Muscle of leg (tissue), 11 donors: ENCODE results near the gene TOMM20. TPM values are rescaled to one million over a fixed set of nuclear protein-coding genes. Genes with fewer than 3 reads are reported as not detected.
"Not testable (repeated sequence)": the region's sequence is repeated elsewhere in the genome, so short reads cannot be mapped to it uniquely, and the experiment has no call there.

Source experiments
- DNase-seq: peaks from one replicate; pipeline ENCODE4 v3.0.0; 2013
- H3K27ac ChIP-seq: one replicate; pipeline ENCODE4 v1.5.1; 2013; ENCODE audit warnings: mild to moderate bottlenecking, low read length, control low read depth
- H3K27me3 ChIP-seq: one replicate; pipeline ENCODE4 v1.6.1; 2013; ENCODE audit warnings: low read length; ENCODE audit not compliant: control insufficient read depth, insufficient read depth
- H3K36me3 ChIP-seq: one replicate; pipeline ENCODE4 v1.6.1; 2013; ENCODE audit warnings: low read length; ENCODE audit not compliant: control insufficient read depth, insufficient read depth
- H3K4me1 ChIP-seq: one replicate; pipeline ENCODE4 v1.6.1; 2013; ENCODE audit warnings: low read length; ENCODE audit not compliant: control insufficient read depth, insufficient read depth
- H3K4me3 ChIP-seq: one replicate; pipeline ENCODE4 v1.5.1; 2013; ENCODE audit warnings: low read length, control low read depth
- H3K9me3 ChIP-seq: replicated peaks from 2 replicates; pipeline ENCODE4 v1.6.1; 2013; ENCODE audit warnings: low read depth, low read length; ENCODE audit not compliant: control insufficient read depth
- whole genome bisulfite sequencing: methylation state at CpG from one replicate; pipeline ENCODE4 v1.1.5; 2013; ENCODE audit warnings: missing lambda C conversion rate; ENCODE audit not compliant: insufficient coverage; 5-methylcytosine and 5-hydroxymethylcytosine counted together
- polyA plus RNA-seq, 8 donors: library from polyadenylated mRNA; unstranded; fragments of 120-200 nt; gene quantifications; one replicate each; pipeline versions ENCODE4 v1.2.1 to v1.2.3, GENCODE V29; 2013; ENCODE audit warnings: inconsistent platforms in 1 of 8, low replicate concordance in 1 of 8; ENCODE audit not compliant: insufficient read length in 8 of 8, insufficient read depth in 1 of 8
- total RNA-seq: library from RNA; stranded (reverse); fragments of 120-200 nt; gene quantifications from one replicate; pipeline ENCODE4 v1.2.4, GENCODE V29; 2013

Gene TOMM20
- total and polyA plus RNA-seq, 9 donors = 83.3 to 165 (median 153) TPM

- not testable (repeated sequence) for H3K27ac ChIP-seq, H3K36me3 ChIP-seq, DNase-seq, H3K27me3 ChIP-seq, H3K9me3 ChIP-seq, H3K4me3 ChIP-seq
- H3K4me1 ChIP-seq = peaks cover 26% of the 10 kb centered on the region
- WGBS = 77% methylated on average over 2 of the region's 12 CpGs
Observed at GRCh38 chr1:235085411-235086117, 43.1 kb downstream of the TOMM20 start.

- H3K36me3 ChIP-seq, H3K27me3 ChIP-seq, H3K9me3 ChIP-seq, H3K27ac ChIP-seq, DNase-seq, H3K4me3 ChIP-seq: not testable (repeated sequence)
- peaks cover 50% of the 10 kb centered on the region for H3K4me1 ChIP-seq
- WGBS = 95% methylated on average over 4 of the region's 5 CpGs
Observed at GRCh38 chr1:235080788-235081187, 47.8 kb downstream of the TOMM20 start.

- not testable (repeated sequence) for H3K36me3 ChIP-seq, H3K27me3 ChIP-seq, H3K4me3 ChIP-seq, H3K27ac ChIP-seq, DNase-seq, H3K9me3 ChIP-seq
- WGBS = no CpG with 5 or more reads among the region's 4 CpGs
- peaks cover 55% of the 10 kb centered on the region for H3K4me1 ChIP-seq
Observed at GRCh38 chr1:235080297-235080657, 48.4 kb downstream of the TOMM20 start.

- Histone ChIP-seq H3K36me3 (no peaks in the 10 kb centered on the region), H3K4me1 (peaks cover 61% of the 10 kb centered on the region), H3K27me3 (no peaks in the 10 kb centered on the region), H3K9me3 (no peaks in the 10 kb centered on the region), H3K27ac (peak overlapping the region; percentile 10), H3K4me3 (no peak overlapping the region)
- no peak for DNase-seq
- 63% methylated on average over 3 of the region's 8 CpGs for WGBS
Observed at GRCh38 chr1:235079443-235080296, 49.0 kb downstream of the TOMM20 start.

- Histone ChIP-seq H3K4me1 (peaks cover 65% of the 10 kb centered on the region), H3K9me3 (no peaks in the 10 kb centered on the region), H3K27me3 (no peaks in the 10 kb centered on the region), H3K36me3 (no peaks in the 10 kb centered on the region), H3K27ac (peak overlapping the region; percentile 10), H3K4me3 (no peak overlapping the region)
- 47% methylated on average over 5 of the region's 9 CpGs for WGBS
- DNase-seq = peak; percentile 81
Observed at GRCh38 chr1:235078480-235079381, 49.9 kb downstream of the TOMM20 start.

GRCh38 chr1:235077571-235078479, 50.8 kb downstream of the TOMM20 start:
- DNase-seq = peak; percentile 56
- WGBS = 90% methylated on average over 13 of the region's 15 CpGs
- no peaks in the 10 kb centered on the region for H3K9me3 ChIP-seq
- H3K27me3 ChIP-seq = no peaks in the 10 kb centered on the region
- H3K36me3 ChIP-seq = no peaks in the 10 kb centered on the region
- H3K27ac ChIP-seq = peak overlapping the region; percentile 56
- H3K4me3 ChIP-seq = no peak overlapping the region
- H3K4me1 ChIP-seq = peaks cover 64% of the 10 kb centered on the region

- DNase-seq = no peak
- Histone ChIP-seq H3K27ac (peak overlapping the region; percentile 56), H3K9me3 (no peaks in the 10 kb centered on the region), H3K36me3 (no peaks in the 10 kb centered on the region), H3K27me3 (no peaks in the 10 kb centered on the region), H3K4me1 (peaks cover 60% of the 10 kb centered on the region), H3K4me3 (no peak overlapping the region)
- 100% methylated on average over 1 of the region's 1 CpG for WGBS
Observed at GRCh38 chr1:235077163-235077540, 51.5 kb downstream of the TOMM20 start.

GRCh38 chr1:235076504-235077162, 52.0 kb downstream of the TOMM20 start:
- Histone ChIP-seq H3K27me3 (no peaks in the 10 kb centered on the region), H3K4me1 (peaks cover 60% of the 10 kb centered on the region), H3K36me3 (no peaks in the 10 kb centered on the region), H3K4me3 (no peak overlapping the region), H3K9me3 (no peaks in the 10 kb centered on the region), H3K27ac (peak overlapping the region; percentile 56)
- 90% methylated on average over 11 of the region's 16 CpGs for WGBS
- no peak for DNase-seq

- peak overlapping the region; percentile 95 for H3K27ac ChIP-seq
- H3K4me3 ChIP-seq = no peak overlapping the region
- H3K36me3 ChIP-seq = no peaks in the 10 kb centered on the region
- 58% methylated on average over 2 of the region's 8 CpGs for WGBS
- peaks cover 60% of the 10 kb centered on the region for H3K4me1 ChIP-seq
- no peaks in the 10 kb centered on the region for H3K27me3 ChIP-seq
- peak; percentile 33 for DNase-seq
- H3K9me3 ChIP-seq = no peaks in the 10 kb centered on the region
Observed at GRCh38 chr1:235075777-235076308, 52.8 kb downstream of the TOMM20 start.
